Hepatocyte (in vitro differentiated cells): ENCODE measurements around the gene TCF4. TPM values are rescaled to one million over a fixed set of nuclear protein-coding genes. Genes with fewer than 3 reads are reported as not detected.

ENCODE experiments used
- DNase-seq: peaks from one replicate; pipeline ENCODE4 v3.0.0-alpha.2; 2016; ENCODE audit warnings: low spot score
- H2AFZ ChIP-seq: fragments of 200-600 bp; sonication (generic); 2 replicates; pipeline ENCODE4 v1.6.0; 2016; ENCODE audit warnings: antibody characterized with exemption, mild to moderate bottlenecking
- H3K27ac ChIP-seq: fragments of 200-600 bp; sonication (generic); 2 replicates; pipeline ENCODE4 v1.5.1; 2016; ENCODE audit warnings: mild to moderate bottlenecking
- H3K27me3 ChIP-seq: fragments of 200-600 bp; sonication (generic); 2 replicates; pipeline ENCODE4 v1.6.1; 2016
- H3K36me3 ChIP-seq: fragments of 200-600 bp; sonication (generic); replicated peaks from 2 replicates; pipeline ENCODE4 v1.5.1; 2016; ENCODE audit warnings: low read depth; ENCODE audit not compliant: insufficient read depth
- H3K4me1 ChIP-seq: fragments of 200-600 bp; sonication (generic); 2 replicates; pipeline ENCODE4 v1.5.1; 2016; ENCODE audit warnings: mild to moderate bottlenecking, moderate library complexity; ENCODE audit not compliant: insufficient read depth
- H3K4me2 ChIP-seq: fragments of 200-600 bp; sonication (generic); 2 replicates; pipeline ENCODE4 v1.6.0; 2016
- H3K4me3 ChIP-seq: fragments of 200-600 bp; sonication (generic); 2 replicates; pipeline ENCODE4 v1.5.1; 2016; ENCODE audit warnings: mild to moderate bottlenecking
- H3K79me2 ChIP-seq: fragments of 200-600 bp; sonication (generic); 2 replicates; pipeline ENCODE4 v1.6.0; 2017; ENCODE audit warnings: mild to moderate bottlenecking
- H3K9me2 ChIP-seq: fragments of 200-600 bp; sonication (generic); replicated peaks from 2 replicates; pipeline ENCODE4 v1.6.0; 2017; ENCODE audit warnings: mild to moderate bottlenecking; ENCODE audit not compliant: insufficient read depth
- H3K9me3 ChIP-seq: fragments of 200-600 bp; sonication (generic); 2 replicates; pipeline ENCODE4 v1.5.1; 2016; ENCODE audit warnings: low read depth, mild to moderate bottlenecking
- H4K20me1 ChIP-seq: fragments of 200-600 bp; sonication (generic); 2 replicates; pipeline ENCODE4 v1.6.0; 2016; ENCODE audit warnings: mild to moderate bottlenecking; ENCODE audit not compliant: insufficient read depth, poor library complexity, severe bottlenecking
- EZH2 ChIP-seq: fragments of 200-600 bp; sonication (generic); IDR thresholded peaks from 2 replicates; pipeline ENCODE4 v1.6.1; 2016; ENCODE audit warnings: antibody characterized with exemption, mild to moderate bottlenecking, borderline replicate concordance
- EZH2phosphoT487 ChIP-seq: fragments of 200-600 bp; sonication (generic); IDR thresholded peaks from one replicate; pipeline ENCODE4 v1.6.1; 2018; ENCODE audit warnings: antibody characterized with exemption, mild to moderate bottlenecking, low read depth, moderate library complexity; ENCODE audit not compliant: unreplicated experiment, severe bottlenecking
- WGBS: methylation state at CpG from one replicate; pipeline ENCODE4 v1.1.6; 2016; ENCODE audit warnings: low lambda C conversion rate; ENCODE audit errors: missing lambda C conversion rate; 5-methylcytosine and 5-hydroxymethylcytosine counted together
- polyA plus RNA-seq: library from polyadenylated mRNA; unstranded; fragments of >200 nt; fragmentation: Nextera tagmentation; extraction: Ambion mirVana; gene quantifications from 2 replicates; pipeline ENCODE4 v1.2.1, GENCODE V29; 2016
- total RNA-seq: library from RNA; depleted of rRNA; stranded (reverse); fragments of >200 nt; gene quantifications from 2 replicates; pipeline ENCODE4 v1.2.3, GENCODE V29; 2014
- TF ChIP-seq, protein P1 (sequence below): fragments of 200-600 bp; sonication (generic); IDR thresholded peaks from 2 replicates; pipeline ENCODE4 v1.5.1; 2016; ENCODE audit warnings: antibody characterized with exemption, mild to moderate bottlenecking; ENCODE audit not compliant: poor library complexity

The TCF4 gene
- total and polyA plus RNA-seq, 2 experiments from 2014 or later = 40.5 to 65.2 TPM

DNA sequence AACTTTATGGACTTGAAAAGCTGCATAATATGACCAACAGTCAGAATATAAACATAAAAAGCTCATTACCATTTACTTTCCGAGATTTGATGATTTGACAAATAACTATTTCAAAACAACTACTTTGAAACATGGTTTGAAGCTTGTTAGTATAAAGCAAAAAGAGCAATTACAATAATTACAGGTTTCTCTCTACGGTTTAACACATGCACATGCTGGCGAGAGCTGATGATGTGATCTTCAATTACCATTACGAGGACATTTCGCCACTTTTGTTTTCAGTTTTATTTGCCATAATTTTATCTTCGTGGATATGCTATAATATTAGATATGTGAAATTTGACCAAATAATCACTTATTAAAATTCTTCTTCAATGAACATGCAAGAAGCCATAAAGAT, 270.1 kb downstream of the TCF4 start:
- peaks cover 78% of the 10 kb centered on the region for H3K79me2 ChIP-seq
- H3K9me3 ChIP-seq = no peaks in the 10 kb centered on the region
- no peaks in the 10 kb centered on the region for H3K9me2 ChIP-seq
- H3K4me2 ChIP-seq = peak overlapping the region; percentile 93
- H4K20me1 ChIP-seq = peaks cover 4% of the 10 kb centered on the region
- peaks cover 4% of the 10 kb centered on the region for H3K4me1 ChIP-seq
- H3K27ac ChIP-seq = peak overlapping the region; percentile 96
- H2AFZ ChIP-seq = no peak overlapping the region
- no peaks in the 10 kb centered on the region for H3K27me3 ChIP-seq
- TF ChIP-seq, protein P1, sequence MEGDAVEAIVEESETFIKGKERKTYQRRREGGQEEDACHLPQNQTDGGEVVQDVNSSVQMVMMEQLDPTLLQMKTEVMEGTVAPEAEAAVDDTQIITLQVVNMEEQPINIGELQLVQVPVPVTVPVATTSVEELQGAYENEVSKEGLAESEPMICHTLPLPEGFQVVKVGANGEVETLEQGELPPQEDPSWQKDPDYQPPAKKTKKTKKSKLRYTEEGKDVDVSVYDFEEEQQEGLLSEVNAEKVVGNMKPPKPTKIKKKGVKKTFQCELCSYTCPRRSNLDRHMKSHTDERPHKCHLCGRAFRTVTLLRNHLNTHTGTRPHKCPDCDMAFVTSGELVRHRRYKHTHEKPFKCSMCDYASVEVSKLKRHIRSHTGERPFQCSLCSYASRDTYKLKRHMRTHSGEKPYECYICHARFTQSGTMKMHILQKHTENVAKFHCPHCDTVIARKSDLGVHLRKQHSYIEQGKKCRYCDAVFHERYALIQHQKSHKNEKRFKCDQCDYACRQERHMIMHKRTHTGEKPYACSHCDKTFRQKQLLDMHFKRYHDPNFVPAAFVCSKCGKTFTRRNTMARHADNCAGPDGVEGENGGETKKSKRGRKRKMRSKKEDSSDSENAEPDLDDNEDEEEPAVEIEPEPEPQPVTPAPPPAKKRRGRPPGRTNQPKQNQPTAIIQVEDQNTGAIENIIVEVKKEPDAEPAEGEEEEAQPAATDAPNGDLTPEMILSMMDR = no peak
- TF ChIP-seq EZH2 (no peak), EZH2phosphoT487 (no peak)
- no peak overlapping the region for H3K4me3 ChIP-seq
- DNase-seq = no peak
- no peaks in the 10 kb centered on the region for H3K36me3 ChIP-seq
- 80% methylated on average over 6 of the region's 6 CpGs for WGBS

DNA sequence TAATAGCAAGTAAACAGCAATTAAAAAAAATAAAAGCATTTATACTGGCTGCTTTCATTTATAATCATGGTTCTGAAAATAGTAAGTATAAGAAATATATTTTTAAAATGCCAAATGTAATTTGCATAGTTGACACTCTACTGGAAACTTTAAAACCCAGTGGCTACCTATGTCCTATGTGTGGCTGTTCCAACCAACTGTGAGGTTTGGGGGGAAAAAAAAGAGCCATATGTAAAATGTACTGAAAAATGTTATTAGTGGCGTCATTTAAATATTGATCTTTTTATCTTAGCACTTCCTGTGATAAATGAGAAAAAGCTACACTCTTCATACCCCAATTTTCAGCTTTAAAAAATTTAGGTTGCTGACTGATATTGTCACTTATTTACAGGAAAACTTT, 270.7 kb downstream of the TCF4 start:
- Histone ChIP-seq H3K27me3 (no peaks in the 10 kb centered on the region), H3K4me3 (no peak overlapping the region), H3K9me2 (no peaks in the 10 kb centered on the region), H3K27ac (peak overlapping the region; percentile 96), H3K4me2 (peak overlapping the region; percentile 93), H3K36me3 (no peaks in the 10 kb centered on the region), H3K9me3 (no peaks in the 10 kb centered on the region), H3K79me2 (peaks cover 83% of the 10 kb centered on the region), H4K20me1 (peaks cover 4% of the 10 kb centered on the region), H2AFZ (no peak overlapping the region), H3K4me1 (no peaks in the 10 kb centered on the region)
- DNase-seq = no peak
- TF ChIP-seq EZH2 = no peak
- TF ChIP-seq EZH2phosphoT487 = no peak
- TF ChIP-seq, protein P1 = no peak
- WGBS = 90% methylated on average over 1 of the region's 1 CpG

DNA sequence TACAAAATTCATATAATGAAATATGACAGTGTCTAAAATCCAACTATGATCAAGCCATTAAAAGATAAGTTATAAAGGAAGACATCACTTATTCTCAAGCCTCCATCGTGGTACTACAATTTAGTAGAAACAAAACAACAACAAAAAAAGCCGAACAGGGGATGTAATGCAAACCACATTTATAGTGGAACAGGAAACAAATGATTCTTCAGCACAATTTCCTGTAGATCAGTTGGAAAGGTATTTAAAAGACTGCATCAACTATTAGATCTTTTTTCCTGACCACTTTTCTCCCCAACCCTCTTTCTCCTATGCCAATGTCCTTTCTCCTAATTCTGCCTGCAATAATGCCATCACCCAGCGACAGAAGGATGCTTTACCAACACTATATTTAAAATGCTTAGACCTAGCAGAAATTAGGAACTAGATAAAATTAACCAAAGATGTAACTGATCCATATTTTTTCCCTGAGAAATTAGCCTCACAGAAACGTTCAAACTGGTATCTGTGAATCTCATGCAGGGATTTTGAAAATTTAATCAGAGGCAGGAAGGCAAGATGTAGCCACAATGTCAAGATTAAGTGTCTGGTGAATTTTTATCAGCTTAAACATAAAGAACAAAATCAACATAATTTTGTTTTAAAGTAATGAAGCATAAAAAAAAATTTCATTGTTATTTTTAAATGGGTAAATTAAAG, 271.4 kb downstream of the TCF4 start:
- H3K27me3 ChIP-seq = no peaks in the 10 kb centered on the region
- no peaks in the 10 kb centered on the region for H3K9me2 ChIP-seq
- H3K27ac ChIP-seq = peak overlapping the region; percentile 29
- no peak for DNase-seq
- H3K79me2 ChIP-seq = peaks cover 89% of the 10 kb centered on the region
- H3K4me1 ChIP-seq = no peaks in the 10 kb centered on the region
- H3K4me2 ChIP-seq = peak overlapping the region; percentile 93
- H3K4me3 ChIP-seq = no peak overlapping the region
- 73% methylated on average over 4 of the region's 4 CpGs for WGBS
- TF ChIP-seq EZH2 (no peak), EZH2phosphoT487 (no peak)
- TF ChIP-seq, protein P1 = no peak
- H3K36me3 ChIP-seq = no peaks in the 10 kb centered on the region
- H3K9me3 ChIP-seq = no peaks in the 10 kb centered on the region
- H2AFZ ChIP-seq = no peak overlapping the region
- peaks cover 4% of the 10 kb centered on the region for H4K20me1 ChIP-seq
